Effector memory CD4-positive, alpha-beta T cell (primary cell): ENCODE measurements around the gene CHST11.

Experiments
- DNase-seq, 3 donors: peaks; one replicate each; pipeline ENCODE4 v3.0.0-alpha.2; 2020
- H3K27ac ChIP-seq: 2 replicates; pipeline ENCODE4 v1.7.0; 2013; ENCODE audit warnings: mild to moderate bottlenecking, low read length, moderate library complexity; ENCODE audit not compliant: insufficient read depth, poor library complexity, severe bottlenecking
- H3K27me3 ChIP-seq: replicated peaks from 2 replicates; pipeline ENCODE4 v1.7.0; 2013; ENCODE audit warnings: mild to moderate bottlenecking, low read length; ENCODE audit not compliant: insufficient read depth, control insufficient read depth, poor library complexity, severe bottlenecking
- H3K36me3 ChIP-seq: 2 replicates; pipeline ENCODE4 v1.7.0; 2013; ENCODE audit warnings: mild to moderate bottlenecking, low read length, moderate library complexity; ENCODE audit not compliant: control insufficient read depth, insufficient read depth
- H3K4me1 ChIP-seq: 2 replicates; pipeline ENCODE4 v1.7.0; 2013; ENCODE audit warnings: low read length, mild to moderate bottlenecking; ENCODE audit not compliant: control insufficient read depth, insufficient read depth, poor library complexity, severe bottlenecking
- H3K4me3 ChIP-seq: 2 replicates; pipeline ENCODE4 v1.7.0; 2013; ENCODE audit warnings: low read length, low read depth, mild to moderate bottlenecking; ENCODE audit not compliant: insufficient read depth, poor library complexity, severe bottlenecking
- H3K9me3 ChIP-seq: 2 replicates; pipeline ENCODE4 v1.7.0; 2013; ENCODE audit warnings: mild to moderate bottlenecking, low read length, moderate library complexity; ENCODE audit not compliant: control insufficient read depth

CHST11 gene

GRCh38 chr12:104628831-104629135 is 172.0 kb downstream of the CHST11 start:
- H3K9me3 ChIP-seq, result no peaks in the 10 kb centered on the region
- no peak overlapping the region for H3K4me3 ChIP-seq
- no peaks in the 10 kb centered on the region for H3K27me3 ChIP-seq
- H3K36me3 ChIP-seq, result no peaks in the 10 kb centered on the region
- H3K27ac ChIP-seq, result no peak overlapping the region
- DNase-seq, result no peak
- H3K4me1 ChIP-seq, result no peaks in the 10 kb centered on the region

GRCh38 chr12:104630230-104630670 is 173.5 kb downstream of the CHST11 start:
- H3K4me3 ChIP-seq, result no peak overlapping the region
- no peak overlapping the region for H3K27ac ChIP-seq
- no peaks in the 10 kb centered on the region for H3K27me3 ChIP-seq
- no peak for DNase-seq
- H3K36me3 ChIP-seq, result no peaks in the 10 kb centered on the region
- H3K4me1 ChIP-seq, result no peaks in the 10 kb centered on the region
- no peaks in the 10 kb centered on the region for H3K9me3 ChIP-seq

GRCh38 chr12:104631867-104632266 is 175.1 kb downstream of the CHST11 start:
- H3K9me3 ChIP-seq, result no peaks in the 10 kb centered on the region
- H3K27ac ChIP-seq, result no peak overlapping the region
- H3K36me3 ChIP-seq, result no peaks in the 10 kb centered on the region
- DNase-seq, result no peak
- no peak overlapping the region for H3K4me3 ChIP-seq
- no peaks in the 10 kb centered on the region for H3K4me1 ChIP-seq
- H3K27me3 ChIP-seq, result no peaks in the 10 kb centered on the region

- Histone ChIP-seq H3K4me3 (no peak overlapping the region), H3K4me1 (no peaks in the 10 kb centered on the region), H3K9me3 (no peaks in the 10 kb centered on the region), H3K36me3 (no peaks in the 10 kb centered on the region), H3K27ac (no peak overlapping the region), H3K27me3 (no peaks in the 10 kb centered on the region)
- DNase-seq, result no peak
These were observed 176.0 kb downstream of the CHST11 start for GRCh38 chr12:104632724-104633201.

- H3K27me3 ChIP-seq, result no peaks in the 10 kb centered on the region
- H3K4me1 ChIP-seq, result no peaks in the 10 kb centered on the region
- no peak overlapping the region for H3K27ac ChIP-seq
- no peak overlapping the region for H3K4me3 ChIP-seq
- H3K9me3 ChIP-seq, result no peaks in the 10 kb centered on the region
- H3K36me3 ChIP-seq, result no peaks in the 10 kb centered on the region
- DNase-seq, result no peak
These were observed 177.3 kb downstream of the CHST11 start for GRCh38 chr12:104634044-104634443.

- DNase-seq, result no peak
- no peak overlapping the region for H3K4me3 ChIP-seq
- H3K27me3 ChIP-seq, result no peaks in the 10 kb centered on the region
- no peaks in the 10 kb centered on the region for H3K4me1 ChIP-seq
- H3K9me3 ChIP-seq, result no peaks in the 10 kb centered on the region
- no peak overlapping the region for H3K27ac ChIP-seq
- no peaks in the 10 kb centered on the region for H3K36me3 ChIP-seq
These were observed 178.1 kb downstream of the CHST11 start for GRCh38 chr12:104634852-104635251.

- no peak for DNase-seq
- no peaks in the 10 kb centered on the region for H3K27me3 ChIP-seq
- no peaks in the 10 kb centered on the region for H3K9me3 ChIP-seq
- H3K4me3 ChIP-seq, result no peak overlapping the region
- H3K27ac ChIP-seq, result no peak overlapping the region
- H3K36me3 ChIP-seq, result no peaks in the 10 kb centered on the region
- H3K4me1 ChIP-seq, result no peaks in the 10 kb centered on the region
These were observed 179.0 kb downstream of the CHST11 start for GRCh38 chr12:104635607-104636343.

- no peaks in the 10 kb centered on the region for H3K27me3 ChIP-seq
- H3K27ac ChIP-seq, result no peak overlapping the region
- no peaks in the 10 kb centered on the region for H3K4me1 ChIP-seq
- H3K9me3 ChIP-seq, result no peaks in the 10 kb centered on the region
- no peak overlapping the region for H3K4me3 ChIP-seq
- H3K36me3 ChIP-seq, result no peaks in the 10 kb centered on the region
- no peak for DNase-seq
These were observed 179.7 kb downstream of the CHST11 start for GRCh38 chr12:104636496-104636895.

- no peak overlapping the region for H3K27ac ChIP-seq
- H3K9me3 ChIP-seq, result no peaks in the 10 kb centered on the region
- H3K4me3 ChIP-seq, result no peak overlapping the region
- no peak for DNase-seq
- H3K36me3 ChIP-seq, result no peaks in the 10 kb centered on the region
- no peaks in the 10 kb centered on the region for H3K27me3 ChIP-seq
- H3K4me1 ChIP-seq, result no peaks in the 10 kb centered on the region
These were observed 180.9 kb downstream of the CHST11 start for GRCh38 chr12:104637604-104638003.

GRCh38 chr12:104638218-104638850 is 181.6 kb downstream of the CHST11 start:
- Histone ChIP-seq H3K9me3 (no peaks in the 10 kb centered on the region), H3K36me3 (no peaks in the 10 kb centered on the region), H3K27me3 (no peaks in the 10 kb centered on the region), H3K4me1 (no peaks in the 10 kb centered on the region), H3K27ac (no peak overlapping the region), H3K4me3 (no peak overlapping the region)
- DNase-seq, result no peak
